Medulla oblongata (tissue), 1 donor: ENCODE results near the gene MYH14.

Experiments
- DNase-seq: peaks from one replicate; pipeline ENCODE4 v3.0.0-alpha.2; 2015; ENCODE audit errors: extremely low spot score

MYH14 gene

DNA sequence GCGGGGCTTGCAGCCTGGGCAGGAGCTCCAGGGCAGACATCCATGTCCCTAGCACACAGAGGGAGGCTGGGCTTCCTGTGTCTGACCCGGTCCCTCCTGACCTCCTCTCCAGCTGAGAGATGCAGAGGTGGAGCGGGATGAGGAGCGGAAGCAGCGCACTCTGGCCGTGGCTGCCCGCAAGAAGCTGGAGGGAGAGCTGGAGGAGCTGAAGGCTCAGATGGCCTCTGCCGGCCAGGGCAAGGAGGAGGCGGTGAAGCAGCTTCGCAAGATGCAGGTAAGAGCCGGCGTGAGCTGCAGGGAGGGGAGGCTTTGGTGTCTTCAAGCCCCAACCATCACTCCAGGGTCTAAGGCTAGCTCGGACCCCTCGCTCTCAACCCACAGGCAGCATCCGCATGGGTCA, 87.4 kb downstream of the MYH14 start:
- DNase-seq, result no peak

DNA sequence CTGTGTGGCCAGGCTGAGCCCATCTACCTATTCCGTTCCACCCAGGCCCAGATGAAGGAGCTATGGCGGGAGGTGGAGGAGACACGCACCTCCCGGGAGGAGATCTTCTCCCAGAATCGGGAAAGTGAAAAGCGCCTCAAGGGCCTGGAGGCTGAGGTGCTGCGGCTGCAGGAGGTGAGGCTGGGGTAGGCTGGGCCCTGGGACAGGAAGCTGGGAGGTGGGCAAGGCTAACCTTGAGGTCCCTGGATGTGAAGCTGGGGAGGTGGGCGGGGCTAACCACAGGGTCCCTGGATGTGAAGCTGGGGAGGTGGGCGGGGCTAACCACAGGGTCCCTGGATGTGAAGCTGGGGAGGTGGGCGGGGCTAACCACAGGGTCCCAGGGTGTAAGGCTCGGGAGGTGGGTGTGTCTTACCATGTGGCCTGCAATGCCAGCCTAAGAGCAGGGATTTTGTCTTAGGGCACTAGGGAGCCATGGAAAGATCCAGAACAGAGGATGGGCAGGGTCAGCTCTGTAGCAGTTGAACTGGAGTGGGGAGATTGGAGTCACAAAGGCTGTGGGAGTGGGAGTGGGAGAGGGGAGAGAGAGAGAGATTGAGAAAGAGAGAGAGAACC, 88.9 kb downstream of the MYH14 start:
- DNase-seq, result no peak

DNA sequence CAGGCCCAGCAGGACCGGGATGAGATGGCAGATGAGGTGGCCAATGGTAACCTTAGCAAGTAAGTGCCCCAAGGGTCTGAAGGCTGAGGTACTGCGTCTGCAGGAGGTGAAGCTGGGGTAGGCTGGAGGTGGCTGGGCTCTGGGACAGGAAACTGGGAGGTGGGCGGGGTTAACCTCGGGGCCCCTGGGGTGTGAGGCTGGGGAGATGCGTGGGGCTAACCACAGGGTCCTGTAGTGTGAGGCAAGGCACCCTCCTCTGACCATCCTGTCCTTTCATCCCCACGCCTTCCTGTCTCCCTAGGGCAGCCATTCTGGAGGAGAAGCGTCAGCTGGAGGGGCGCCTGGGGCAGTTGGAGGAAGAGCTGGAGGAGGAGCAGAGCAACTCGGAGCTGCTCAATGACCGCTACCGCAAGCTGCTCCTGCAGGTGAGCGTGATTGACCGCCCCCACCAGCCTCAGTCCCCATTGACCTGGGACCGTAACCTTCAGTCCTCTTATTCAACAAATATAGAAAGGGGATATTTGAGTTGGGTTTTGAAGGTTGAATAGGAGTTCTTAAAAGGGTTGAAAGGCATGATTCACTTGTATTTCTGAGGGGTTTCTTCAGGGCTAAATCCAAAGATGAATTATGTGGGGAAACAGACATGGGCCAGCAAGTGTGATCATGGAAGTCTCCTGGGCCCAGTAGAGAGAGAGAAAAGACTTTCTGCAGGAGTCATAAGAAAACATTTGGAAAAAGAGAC, 90.0 kb downstream of the MYH14 start:
- DNase-seq, result no peak

DNA sequence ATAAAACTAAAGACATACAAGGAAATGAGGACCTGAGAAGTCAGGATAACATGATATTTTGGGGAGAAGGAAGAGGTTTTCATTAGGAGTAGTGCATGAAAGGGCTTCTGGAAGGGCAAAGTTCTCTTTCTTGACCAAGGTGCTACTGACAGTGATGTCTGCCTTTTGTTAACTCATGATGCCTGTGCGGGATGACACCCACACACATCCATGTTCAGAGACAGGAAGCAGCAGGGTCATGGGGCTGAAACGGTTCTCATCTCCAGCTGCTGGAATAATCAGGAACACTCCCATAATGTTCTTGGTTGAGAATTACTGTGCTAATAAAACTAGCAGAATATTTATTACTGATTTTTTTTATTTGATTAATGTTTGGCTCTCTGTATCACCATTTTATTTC, 96.6 kb downstream of the MYH14 start:
- no peak for DNase-seq

DNA sequence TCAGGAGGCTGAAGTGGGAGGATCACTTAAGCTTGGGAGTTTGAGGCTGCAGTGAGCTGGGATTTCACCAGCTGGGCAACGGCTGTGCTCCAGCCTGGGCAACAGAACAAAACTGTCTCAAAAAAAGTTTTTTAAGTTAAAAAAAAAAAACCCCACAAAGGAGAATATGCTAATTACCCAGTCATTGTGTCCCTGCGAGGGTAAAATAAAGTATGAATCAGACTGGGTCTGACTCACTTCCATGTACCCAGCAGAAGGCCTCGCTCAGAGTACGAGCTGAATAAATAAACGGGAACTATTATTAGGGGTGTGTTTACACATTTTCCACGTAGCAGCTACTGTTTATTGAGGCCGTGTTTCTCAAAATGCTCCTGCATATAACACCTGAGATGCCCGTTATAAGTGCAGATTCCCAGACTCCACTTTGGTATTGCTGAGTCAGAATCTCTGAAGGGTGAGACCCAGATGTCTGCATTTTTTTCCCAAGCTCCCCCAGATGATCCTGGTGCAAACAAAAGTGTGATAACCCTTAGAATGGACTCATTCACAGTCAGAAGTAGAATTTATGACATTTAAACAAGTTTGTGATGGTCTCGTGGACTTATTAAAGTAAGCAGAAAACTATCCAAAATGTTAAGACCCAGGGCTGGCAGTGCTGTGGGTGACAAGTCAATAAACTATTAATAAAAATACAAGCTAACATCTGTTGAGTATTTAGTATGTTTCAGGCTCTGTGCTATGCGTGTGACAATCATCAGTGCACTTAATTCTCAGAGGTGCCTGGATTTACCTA, 97.6 kb downstream of the MYH14 start:
- no peak for DNase-seq

DNA sequence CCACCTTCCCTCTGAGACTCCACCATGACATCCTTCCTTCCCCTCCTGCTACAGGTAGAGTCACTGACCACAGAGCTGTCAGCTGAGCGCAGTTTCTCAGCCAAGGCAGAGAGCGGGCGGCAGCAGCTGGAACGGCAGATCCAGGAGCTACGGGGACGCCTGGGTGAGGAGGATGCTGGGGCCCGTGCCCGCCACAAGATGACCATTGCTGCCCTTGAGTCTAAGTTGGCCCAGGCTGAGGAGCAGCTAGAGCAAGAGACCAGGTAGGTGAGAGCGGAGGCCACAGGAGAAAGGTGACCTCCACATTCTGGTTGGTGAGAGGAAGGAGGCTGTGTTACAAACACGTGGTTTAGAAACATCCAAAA, 98.2 kb downstream of the MYH14 start:
- DNase-seq, result no peak

DNA sequence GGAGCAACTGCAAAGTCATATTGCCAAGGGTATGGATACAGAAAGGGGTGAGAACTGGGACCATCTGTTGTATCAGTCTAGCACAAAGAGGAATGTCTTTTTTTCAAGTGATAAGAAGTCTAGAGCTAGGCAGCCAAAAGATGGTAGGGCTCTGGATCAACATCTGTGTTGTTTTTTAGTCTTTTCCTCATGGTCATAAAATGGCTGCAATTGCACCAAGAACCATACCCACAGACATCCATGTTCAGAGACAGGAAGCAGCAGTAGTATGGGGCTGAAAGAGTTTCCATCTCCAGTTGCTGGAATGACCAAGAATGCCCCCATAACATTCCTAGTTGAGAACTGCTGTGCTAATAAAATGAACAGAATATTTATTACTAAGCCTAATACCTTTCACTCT, 100.1 kb downstream of the MYH14 start:
- no peak for DNase-seq

DNA sequence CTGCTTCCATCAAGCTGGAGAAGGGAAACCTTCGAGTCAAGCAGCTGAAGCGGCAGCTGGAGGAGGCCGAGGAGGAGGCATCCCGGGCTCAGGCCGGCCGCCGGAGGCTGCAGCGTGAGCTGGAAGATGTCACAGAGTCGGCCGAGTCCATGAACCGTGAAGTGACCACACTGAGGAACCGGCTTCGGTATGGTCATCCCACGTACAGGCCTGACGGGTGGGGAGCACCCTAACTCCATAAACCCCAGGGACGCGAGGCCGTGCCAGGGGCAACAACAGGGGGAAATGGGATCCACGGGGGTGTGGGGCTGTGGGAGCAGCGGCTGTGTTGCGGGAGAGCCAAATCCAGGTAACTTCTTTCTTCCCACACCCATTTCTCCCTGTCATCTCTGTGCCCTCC, 105.6 kb downstream of the MYH14 start:
- no peak for DNase-seq

DNA sequence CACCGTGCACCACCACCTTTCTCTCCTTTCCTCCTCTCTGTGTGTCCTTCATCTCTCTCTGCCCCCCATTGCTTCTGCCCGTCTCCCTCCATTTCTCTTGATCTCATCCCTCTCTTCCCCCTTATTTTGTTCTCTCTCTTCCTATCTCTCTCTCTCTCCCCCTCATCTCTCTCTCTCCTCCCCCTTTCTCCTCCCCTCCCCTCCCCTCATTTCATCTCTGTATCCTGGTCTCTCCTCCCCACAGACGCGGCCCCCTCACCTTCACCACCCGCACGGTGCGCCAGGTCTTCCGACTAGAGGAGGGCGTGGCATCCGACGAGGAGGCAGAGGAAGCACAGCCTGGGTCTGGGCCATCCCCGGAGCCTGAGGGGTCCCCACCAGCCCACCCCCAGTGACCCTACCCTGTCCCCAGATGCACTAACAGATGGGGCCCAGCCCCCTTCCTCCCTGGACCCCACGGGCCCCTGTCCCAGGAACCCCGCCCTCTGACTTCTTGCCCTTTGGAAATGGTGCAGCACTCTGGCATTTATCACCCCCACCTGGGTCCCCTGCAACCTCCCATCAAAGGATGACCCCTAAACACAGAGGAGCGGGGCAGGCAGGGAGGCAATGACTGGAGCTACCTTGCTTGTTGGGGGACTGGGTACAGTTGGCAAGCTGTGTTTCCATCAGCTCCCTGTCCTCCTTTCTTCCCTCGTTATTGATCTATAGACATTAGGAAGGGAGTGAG, 106.1 kb downstream of the MYH14 start:
- DNase-seq, result no peak

DNA sequence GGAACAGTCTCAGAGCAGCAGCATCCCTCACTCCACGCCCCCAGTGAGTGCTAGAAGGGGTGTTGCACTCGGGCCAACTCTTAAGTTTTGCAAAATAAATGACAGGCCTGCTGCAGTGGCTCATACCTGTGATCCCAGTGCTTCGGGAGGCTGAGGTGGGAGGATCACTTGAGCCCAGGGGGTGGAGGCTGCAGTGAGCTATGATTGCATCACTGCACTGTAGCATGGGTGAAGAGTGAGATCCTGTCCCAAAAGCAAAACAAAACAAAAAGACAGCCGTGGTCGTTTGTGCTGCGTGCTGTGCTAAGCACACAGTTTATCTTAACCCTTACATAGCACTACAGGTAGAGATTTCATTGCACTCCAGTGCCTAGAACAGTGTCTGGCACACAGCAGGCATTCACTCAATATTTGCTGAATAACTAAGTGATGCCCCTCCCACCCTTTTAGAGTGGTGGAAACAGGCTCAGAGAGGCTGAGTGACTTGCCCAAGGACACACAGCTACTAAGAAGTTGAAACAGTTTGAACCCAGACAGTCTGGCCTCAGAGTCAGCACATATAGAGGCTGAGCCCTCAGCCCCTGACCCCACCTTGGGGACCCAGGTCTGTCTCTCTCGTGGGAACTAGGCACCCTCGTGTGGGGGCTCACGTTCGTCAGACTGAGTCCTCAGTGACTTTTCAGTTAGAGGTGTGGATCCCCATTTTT, 107.5 kb downstream of the MYH14 start:
- no peak for DNase-seq

DNA sequence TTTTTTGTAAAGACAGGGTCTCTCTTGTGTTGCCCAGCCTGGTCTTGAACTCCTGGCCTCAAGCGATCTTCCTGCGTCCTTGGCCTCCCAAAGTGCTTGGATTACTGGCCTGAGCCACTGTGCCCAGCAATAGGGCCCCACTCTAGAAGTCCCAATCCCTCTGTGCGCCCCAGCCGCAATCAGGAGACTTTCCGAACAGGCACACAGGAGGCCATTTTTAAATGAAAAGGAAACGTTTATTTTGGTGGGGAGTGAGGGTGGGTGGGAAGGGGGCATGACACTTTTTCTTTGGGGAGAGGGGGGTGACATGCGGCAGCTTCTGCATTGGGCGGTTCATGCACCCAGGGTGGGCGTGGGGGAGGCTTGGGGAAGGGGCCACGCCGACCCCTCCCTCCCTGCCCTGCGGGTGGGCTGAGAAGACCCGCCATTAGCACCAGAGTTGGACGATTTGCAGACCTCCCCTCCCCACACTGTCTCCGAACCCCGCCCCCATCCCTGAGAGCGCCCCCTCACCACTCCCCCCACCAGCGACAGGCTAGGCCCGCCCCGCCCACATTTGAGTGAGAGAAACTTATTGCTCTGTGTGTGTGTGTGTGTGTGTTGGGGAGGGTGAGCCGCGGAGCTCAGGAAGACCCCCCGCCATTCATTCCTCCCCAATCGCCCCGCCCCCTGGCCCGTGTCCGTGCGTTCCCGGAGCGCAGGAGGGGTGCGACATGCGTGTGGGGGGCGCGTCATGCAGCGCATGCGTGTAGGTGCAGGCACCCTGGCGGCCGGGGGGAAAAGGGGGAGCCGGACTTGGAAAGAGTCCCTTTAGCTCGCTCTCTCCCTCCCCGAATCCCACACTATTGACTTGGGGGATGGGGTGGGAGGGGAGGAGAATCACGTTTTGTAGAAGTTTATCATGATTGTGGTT, 108.6 kb downstream of the MYH14 start:
- DNase-seq, result no peak

DNA sequence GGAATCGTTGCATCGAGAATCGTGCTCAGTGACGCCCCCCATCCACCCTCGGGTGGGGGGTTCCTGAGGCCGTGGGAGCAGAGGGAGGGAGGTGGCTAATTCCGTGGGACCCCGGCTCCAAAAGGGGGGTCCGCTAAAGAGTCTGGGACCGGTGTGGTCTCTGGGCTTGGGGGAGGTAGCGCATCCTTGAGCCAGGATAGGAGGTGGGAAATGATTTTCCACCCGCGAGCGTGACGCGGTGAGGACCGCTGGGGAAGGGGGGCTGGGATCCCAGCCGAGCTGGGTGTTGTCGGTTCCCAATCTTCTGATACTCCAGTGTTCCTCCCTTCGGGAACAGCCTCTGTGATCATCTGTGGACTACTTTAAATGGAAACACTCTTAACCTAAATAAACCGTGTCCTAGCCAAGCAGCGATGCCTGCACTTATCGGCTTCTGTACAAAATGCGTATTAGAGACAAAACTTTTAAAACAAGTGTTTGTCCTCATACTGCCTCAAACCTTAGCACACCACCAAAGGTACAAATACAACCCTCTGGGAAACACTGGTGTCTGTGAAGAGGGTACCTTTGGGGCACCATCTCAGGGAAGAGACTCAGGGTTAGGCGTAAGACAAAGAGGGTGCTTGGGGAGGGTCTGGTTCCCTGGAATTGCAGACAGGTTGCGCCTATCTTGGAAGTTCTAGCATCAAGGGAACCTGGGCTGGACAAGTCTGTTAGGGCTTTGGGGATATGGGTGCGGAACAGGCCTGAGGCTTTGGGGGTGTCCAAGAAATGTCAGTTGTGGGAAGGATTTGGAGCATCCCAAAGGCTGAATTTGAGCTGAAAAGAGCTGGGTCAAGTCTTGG, 109.8 kb downstream of the MYH14 start:
- no peak for DNase-seq

DNA sequence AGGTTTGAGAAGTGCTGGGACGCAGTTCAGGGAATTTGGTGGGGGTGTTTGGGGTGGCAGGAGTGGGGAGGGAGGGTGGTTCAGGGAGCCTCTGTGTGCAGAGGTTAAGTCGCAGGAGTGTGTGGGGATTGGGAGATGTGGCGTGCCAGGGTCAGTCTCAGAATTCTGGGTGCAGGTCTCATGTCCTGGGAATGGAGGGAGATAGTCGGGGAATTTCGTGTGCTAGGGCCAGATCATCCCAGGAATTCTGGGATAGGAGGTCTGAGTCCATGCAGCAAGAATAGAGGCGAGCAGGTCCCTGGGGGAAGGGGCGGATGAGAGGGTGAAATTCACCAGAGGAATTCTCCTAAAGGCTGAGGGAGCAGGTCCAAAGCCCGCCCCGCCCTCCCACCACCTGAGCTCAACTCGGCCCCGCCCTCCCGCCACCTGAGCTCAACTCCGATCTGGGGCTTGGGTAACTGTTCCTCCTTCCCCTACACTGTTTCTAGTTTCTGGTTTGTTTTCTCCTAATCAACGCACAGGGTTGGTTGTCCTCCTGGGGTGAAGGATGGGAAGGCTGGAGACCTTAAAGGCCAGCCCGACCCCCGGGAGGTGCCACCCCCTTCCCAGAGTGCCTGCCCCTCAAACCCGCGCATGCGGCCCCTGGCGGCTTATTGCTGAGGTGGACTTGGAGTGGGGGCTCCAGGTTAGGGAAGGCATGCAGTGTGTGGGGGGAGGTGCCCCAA, 110.6 kb downstream of the MYH14 start:
- DNase-seq, result no peak

DNA sequence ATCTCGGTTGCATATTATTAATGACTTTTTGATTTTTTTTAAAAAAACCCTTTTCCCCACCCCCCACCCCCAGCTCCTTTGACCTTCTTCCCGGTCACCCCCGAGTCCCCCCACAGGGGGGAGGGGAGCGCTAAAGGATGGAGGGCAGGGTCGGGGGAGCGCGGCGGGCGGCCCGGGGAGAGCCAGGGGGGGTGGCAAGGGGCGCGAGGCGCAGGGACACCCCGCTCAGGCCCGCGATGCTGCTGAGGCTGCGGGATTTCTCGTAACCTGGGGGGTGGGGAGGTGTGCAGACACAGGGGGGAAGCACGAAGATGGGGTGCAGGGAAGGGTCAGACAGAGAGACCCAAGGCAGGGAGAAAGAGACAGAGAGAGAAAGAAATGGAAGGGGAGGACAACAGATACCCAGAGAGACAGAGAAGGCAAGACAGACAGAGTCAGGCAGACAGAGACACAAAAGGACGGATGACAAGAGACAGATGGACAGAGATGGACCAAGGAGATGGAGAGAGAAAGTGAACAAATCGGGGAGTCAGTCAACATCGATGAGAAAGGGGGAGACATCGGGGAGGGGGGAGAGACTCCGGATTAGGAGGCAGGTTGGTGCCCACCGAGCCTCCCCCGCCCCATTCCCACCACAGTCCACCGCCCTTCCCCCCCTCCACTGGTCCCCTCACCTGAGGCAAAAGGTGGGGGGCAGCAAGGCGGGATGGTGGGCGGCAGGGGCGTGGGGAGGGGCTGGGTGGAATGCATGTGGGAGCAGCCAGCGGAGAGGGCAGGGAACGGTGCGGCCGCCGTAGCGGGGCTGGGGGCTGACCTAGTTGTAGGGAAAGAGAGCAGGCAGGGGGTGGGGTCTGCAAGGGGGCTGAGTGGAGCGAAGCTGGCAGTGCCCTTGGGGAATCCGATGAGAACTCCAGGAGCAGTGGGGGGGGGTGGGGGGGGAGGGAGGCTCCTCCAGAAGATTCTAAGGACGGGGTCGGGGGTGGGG, 111.6 kb downstream of the MYH14 start:
- DNase-seq, result no peak

DNA sequence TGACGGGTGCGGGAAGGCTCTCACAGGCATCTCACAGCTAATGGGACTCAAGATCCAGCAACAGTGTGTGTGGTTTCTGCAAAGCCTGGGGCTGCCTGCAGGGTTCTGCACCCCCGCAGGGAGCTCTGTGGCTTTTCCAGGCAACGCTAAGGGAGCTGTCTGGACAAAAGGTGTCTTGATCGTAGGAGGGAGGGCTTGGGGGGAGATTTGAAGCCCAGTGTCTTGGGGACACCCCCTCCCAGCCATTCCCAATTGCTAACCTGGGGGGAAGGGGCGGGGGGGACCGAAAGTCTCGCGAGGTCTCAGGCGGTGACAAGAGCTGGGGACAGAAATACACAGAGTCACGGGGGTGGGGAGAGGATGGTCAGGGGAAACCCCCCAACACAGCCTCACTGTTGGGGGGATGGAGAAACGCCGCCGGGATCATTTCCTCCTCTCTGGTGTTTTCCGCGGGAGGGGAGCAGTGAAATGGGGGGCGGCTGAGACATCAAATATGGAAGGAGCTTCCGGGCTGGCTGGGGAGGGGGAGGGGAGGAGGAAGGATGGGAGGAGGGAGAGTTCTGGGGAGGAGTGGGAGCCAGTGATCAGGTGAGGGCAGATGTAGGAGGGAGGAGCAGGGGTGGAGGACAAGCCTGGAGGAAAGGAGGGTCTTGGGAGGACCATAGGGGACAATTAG, 112.5 kb downstream of the MYH14 start:
- no peak for DNase-seq

DNA sequence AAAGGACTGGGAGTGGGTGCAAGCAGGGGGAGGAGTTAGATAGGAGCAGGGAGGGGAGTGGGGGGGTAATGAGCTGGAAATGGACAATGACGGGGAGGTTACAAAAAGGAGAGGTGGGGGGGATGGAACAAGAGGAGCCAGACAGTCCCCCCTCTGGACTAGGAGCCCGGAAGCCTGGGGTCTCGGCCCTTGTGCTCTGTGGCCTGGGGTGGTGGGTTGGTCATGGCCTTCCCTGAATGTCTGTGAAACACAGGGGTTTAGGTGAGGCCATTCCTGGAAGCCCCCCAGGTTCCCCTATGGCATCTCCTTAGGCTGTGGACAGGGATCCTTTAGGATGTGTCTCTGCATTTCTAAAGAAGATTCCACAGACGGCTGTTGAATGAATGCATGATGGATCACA, 113.7 kb downstream of the MYH14 start:
- DNase-seq, result no peak

DNA sequence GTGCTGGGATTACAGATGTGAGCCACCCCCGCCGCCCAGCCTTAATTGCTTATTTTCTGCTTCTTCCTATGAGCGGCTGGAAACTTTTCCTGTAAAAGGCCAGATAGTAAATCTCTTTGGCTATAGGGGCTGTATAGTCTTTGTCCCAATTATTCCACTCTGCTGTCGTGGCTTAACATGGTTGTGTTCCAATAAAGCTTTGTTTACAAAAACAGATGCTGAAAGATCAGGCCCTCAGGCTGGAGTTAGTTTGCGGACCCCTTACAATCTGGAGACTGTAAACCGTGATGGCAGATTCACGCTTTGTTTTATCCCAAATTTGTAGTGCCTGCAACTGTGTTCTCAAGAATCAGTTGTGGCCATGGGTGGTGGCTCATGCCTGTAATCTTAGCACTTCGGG, 115.0 kb downstream of the MYH14 start:
- no peak for DNase-seq
